SKM-1 treated with dmso at 0.1 percent for 144 hours (cell line): ENCODE results near the gene ZSCAN20.

Experiments used
- DNase-seq: peaks from one replicate; lab custom pipeline; 2025; ENCODE audit not compliant: unreplicated experiment; lab: John Stamatoyannopoulos, UW

The ZSCAN20 gene

GRCh38 chr1:33472269-33472980 is at the start of gene ZSCAN20:
Gene ZSCAN20 (plus strand): TSS chr1:33472645. CDS start chr1:33479289, 6,644 bp downstream.
- peak; percentile 95 for DNase-seq

GRCh38 chr1:33424205-33424604 is 48.2 kb upstream of the ZSCAN20 start:
- no peak for DNase-seq

GRCh38 chr1:33424610-33425009 is 47.8 kb upstream of the ZSCAN20 start:
- DNase-seq, result no peak

- no peak for DNase-seq
Observed at GRCh38 chr1:33425900-33426299, 46.5 kb upstream of the ZSCAN20 start.

GRCh38 chr1:33426916-33427315 is 45.5 kb upstream of the ZSCAN20 start:
- DNase-seq, result no peak

GRCh38 chr1:33428661-33429060 is 43.8 kb upstream of the ZSCAN20 start:
- DNase-seq, result no peak

GRCh38 chr1:33429332-33429731 is 43.1 kb upstream of the ZSCAN20 start:
- no peak for DNase-seq

- no peak for DNase-seq
Observed at GRCh38 chr1:33429856-33430691, 42.4 kb upstream of the ZSCAN20 start.

- peak; percentile 64 for DNase-seq
Observed at GRCh38 chr1:33430692-33431593, 41.5 kb upstream of the ZSCAN20 start, which contains the start of gene PHC2. Gene PHC2 (minus strand): TSS chr1:33431095. CDS start chr1:33375539, 55,556 bp downstream.

- peak; percentile 80 for DNase-seq
Observed at GRCh38 chr1:33433509-33434362, 38.7 kb upstream of the ZSCAN20 start.

GRCh38 chr1:33434363-33434750 is 38.1 kb upstream of the ZSCAN20 start:
- DNase-seq, result no peak

GRCh38 chr1:33435096-33435820 is 37.2 kb upstream of the ZSCAN20 start:
- no peak for DNase-seq

- no peak for DNase-seq
Observed at GRCh38 chr1:33436557-33437285, 35.7 kb upstream of the ZSCAN20 start.

GRCh38 chr1:33438364-33439160 is 33.9 kb upstream of the ZSCAN20 start:
- no peak for DNase-seq

GRCh38 chr1:33439662-33440061 is 32.8 kb upstream of the ZSCAN20 start:
- no peak for DNase-seq

GRCh38 chr1:33441088-33441745 is 31.2 kb upstream of the ZSCAN20 start:
- no peak for DNase-seq

- DNase-seq, result no peak
Observed at GRCh38 chr1:33442141-33442540, 30.3 kb upstream of the ZSCAN20 start.
